CD4-positive, alpha-beta T cell treated with Interferon alpha-2 for 1 hour (primary cell): ENCODE data around the gene ZNF207.
"Not testable (repeated sequence)": the region's sequence is repeated elsewhere in the genome, so short reads cannot be mapped to it uniquely, and the experiment has no call there.

Experiments
- DNase-seq, 2 donors: peaks; one replicate each; pipeline ENCODE4 v3.0.0-alpha.2; 2020 to 2022

The ZNF207 gene

GRCh38 chr17:32388613-32389459 lies 38.9 kb downstream of the ZNF207 start:
- no peak for DNase-seq

- DNase-seq: no peak
These were observed 43.9 kb downstream of the ZNF207 start for GRCh38 chr17:32393904-32394303.

DNA sequence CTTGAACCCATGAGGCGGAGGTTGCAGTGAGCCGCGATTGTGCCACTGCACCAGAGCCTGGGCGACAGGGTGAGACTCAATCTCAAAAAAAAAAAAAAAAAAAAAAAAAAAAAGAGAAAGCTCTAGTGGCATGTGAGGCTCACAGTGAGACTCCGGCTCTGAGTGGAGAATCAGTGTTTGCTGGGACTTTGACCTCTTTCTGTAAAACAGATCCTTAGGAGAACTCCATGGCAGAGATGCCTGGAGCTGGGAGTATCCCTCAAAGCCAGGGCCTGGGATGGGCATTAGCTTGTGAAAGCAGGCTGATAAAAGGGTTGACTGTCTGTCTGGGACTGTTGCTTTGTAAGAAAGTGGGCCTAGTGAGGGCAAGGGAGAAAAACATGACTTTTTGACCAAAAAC lies 46.4 kb downstream of the ZNF207 start:
- DNase-seq: no peak

DNA sequence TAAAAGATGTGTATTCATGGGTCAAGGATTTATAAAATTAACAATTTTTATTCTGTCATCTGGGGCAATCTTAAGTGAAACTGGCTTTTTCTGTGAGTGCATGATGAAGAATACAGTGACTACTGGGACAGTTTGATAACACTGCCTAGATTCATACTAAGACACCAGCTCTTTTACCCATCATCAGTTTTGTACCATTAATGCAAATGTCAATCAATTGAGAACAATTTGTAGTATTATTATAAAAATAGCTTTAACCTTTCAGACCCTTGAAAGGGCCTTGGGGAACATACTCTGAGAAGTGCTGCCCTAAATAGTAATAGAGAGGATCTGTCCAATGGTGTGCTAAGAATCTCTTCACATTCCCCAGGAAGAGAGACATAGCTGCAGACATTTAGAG lies 49.0 kb downstream of the ZNF207 start:
- no peak for DNase-seq

DNA sequence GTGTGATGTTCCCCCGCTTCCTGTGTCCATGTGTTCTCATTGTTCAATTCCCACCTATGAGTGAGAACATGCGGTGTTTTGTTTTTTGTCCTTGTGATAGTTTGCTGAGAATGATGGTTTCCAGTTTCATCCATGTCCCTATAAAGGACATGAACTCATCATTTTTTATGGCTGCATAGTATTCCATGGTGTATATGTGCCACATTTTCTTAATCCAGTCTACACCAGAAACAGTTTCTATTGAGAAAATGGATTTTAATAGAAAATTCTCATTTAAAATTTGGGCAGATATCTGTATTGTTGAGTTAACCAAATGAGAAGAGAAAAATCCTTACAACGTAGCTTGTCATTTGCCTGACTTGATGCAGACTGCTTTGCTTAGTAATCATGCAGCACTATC lies 60.1 kb downstream of the ZNF207 start:
- not testable (repeated sequence) for DNase-seq

DNA sequence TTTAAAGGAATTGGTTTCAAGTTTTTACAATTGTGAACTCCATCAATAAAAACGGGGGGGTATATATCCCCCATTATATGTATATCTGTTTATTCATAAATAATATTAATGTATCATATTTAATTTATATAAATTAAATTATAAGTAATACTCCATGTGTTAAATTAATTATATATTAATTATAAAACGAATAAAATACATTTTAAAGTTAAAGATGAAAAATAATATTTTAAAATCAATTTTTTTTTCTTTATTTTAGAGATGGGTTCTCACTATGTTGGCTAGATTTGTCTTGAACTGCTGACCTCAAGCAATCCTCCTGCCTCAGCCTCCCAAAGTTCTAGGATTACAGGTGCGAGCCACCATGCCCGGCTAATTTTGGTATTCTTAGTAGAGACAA lies 76.9 kb downstream of the ZNF207 start:
- no peak for DNase-seq

DNA sequence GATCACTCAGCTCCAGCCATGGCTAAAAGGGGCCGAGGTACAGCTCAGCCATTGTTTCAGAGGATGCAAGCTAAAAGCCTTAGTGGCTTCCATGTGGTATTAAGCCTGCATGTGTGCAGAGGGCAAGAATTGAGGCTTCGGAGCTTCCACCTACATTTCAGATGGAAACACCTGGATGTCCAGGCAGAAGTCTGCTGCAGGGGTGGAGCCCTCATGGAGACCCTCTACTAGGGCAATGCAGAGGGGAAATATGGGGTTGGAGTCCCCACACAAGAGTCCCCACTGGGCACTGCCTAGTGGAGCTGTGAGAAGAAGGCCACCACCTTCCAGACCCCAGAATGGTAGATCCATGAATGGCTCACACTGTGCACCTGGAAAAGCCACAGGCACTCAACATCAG lies 79.6 kb downstream of the ZNF207 start:
- no peak for DNase-seq
